ENCODE results near the gene TPM2. TPM values are rescaled to one million over a fixed set of nuclear protein-coding genes. Genes with fewer than 3 reads are reported as not detected.
A peak's percentile ranks its signal among the peaks of the same experiment; 100 is the strongest.

The TPM2 gene
- total RNA-seq, 1 donor from 2014 or later, result 1,070 TPM

- no peak for DNase-seq
- H3K27ac ChIP-seq (replicated peaks), result peak overlapping the region; percentile 72
- TF ChIP-seq, protein P1, sequence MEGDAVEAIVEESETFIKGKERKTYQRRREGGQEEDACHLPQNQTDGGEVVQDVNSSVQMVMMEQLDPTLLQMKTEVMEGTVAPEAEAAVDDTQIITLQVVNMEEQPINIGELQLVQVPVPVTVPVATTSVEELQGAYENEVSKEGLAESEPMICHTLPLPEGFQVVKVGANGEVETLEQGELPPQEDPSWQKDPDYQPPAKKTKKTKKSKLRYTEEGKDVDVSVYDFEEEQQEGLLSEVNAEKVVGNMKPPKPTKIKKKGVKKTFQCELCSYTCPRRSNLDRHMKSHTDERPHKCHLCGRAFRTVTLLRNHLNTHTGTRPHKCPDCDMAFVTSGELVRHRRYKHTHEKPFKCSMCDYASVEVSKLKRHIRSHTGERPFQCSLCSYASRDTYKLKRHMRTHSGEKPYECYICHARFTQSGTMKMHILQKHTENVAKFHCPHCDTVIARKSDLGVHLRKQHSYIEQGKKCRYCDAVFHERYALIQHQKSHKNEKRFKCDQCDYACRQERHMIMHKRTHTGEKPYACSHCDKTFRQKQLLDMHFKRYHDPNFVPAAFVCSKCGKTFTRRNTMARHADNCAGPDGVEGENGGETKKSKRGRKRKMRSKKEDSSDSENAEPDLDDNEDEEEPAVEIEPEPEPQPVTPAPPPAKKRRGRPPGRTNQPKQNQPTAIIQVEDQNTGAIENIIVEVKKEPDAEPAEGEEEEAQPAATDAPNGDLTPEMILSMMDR (IDR thresholded peaks at IDR 0.05; ENCODE audit: borderline replicate concordance), result no peak
- H3K4me3 ChIP-seq, result no peak overlapping the region
- H3K9me3 ChIP-seq (replicated peaks), result no peaks in the 10 kb centered on the region
- H3K27me3 ChIP-seq (ENCODE audit: low read depth), result no peaks in the 10 kb centered on the region
- H3K4me1 ChIP-seq, result peaks cover 47% of the 10 kb centered on the region
- peaks cover 96% of the 10 kb centered on the region for H3K36me3 ChIP-seq
- intact Hi-C loops (cut with micrococcal nuclease), result no loop called here
Measured at GRCh38 chr9:35700031-35700430, 10.3 kb upstream of the TPM2 start.

DNA sequence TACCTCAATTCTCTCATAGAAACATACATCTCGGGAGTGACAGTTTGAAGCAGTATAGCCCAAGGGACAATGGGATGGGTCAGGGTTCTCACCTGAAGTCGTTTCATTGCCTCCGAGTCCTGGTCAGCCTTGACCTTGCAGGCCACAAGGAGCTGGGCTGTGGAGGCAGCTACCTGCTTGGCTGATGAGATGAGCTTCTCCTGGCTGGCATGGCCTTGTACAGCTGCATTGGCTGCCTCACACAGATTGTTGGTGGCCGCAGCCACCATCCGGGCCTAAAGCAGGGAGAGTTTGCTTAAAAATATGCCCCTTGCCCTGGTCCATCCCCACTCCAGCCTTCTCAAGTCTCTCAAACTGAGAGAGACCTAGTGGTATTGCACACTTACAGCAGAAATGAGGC lies 8.5 kb upstream of the TPM2 start:
- intact Hi-C loops (cut with micrococcal nuclease), result no loop called here
- TF ChIP-seq, protein P1 (IDR thresholded peaks at IDR 0.05; ENCODE audit: borderline replicate concordance), result no peak
- Histone ChIP-seq H3K27me3 (ENCODE audit: low read depth) (no peaks in the 10 kb centered on the region), H3K36me3 (peaks cover 78% of the 10 kb centered on the region), H3K27ac (replicated peaks) (no peak overlapping the region), H3K4me1 (peaks cover 35% of the 10 kb centered on the region), H3K4me3 (no peak overlapping the region), H3K9me3 (replicated peaks) (no peaks in the 10 kb centered on the region)
- no peak for DNase-seq

DNA sequence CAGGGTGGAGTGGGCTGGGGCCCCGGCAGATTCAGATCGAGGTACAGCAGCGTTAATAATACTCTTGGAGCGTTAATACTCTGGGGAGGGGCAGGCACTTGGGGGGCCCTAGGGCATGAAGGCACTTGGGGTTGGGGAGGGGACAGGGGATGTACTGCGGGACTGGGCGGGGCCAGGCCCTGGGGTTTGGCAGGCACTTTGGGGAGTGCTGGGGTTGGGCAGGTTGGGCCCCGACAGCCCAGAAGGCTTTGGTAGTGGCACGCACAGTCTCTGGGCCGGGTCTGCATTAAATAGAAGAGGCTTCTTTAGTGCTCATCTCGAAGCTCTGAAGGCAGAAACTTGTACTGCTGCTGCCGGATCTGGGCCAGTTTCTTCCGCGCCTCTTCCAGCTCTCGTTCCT lies 7.8 kb upstream of the TPM2 start:
- Histone ChIP-seq H3K4me3 (no peak overlapping the region), H3K4me1 (peaks cover 35% of the 10 kb centered on the region), H3K36me3 (peaks cover 70% of the 10 kb centered on the region), H3K27me3 (ENCODE audit: low read depth) (no peaks in the 10 kb centered on the region), H3K27ac (replicated peaks) (peak overlapping the region; percentile 54), H3K9me3 (replicated peaks) (no peaks in the 10 kb centered on the region)
- DNase-seq, result no peak
- TF ChIP-seq, protein P1 (IDR thresholded peaks at IDR 0.05; ENCODE audit: borderline replicate concordance), result no peak
- intact Hi-C loops (cut with micrococcal nuclease), result no loop called here

DNA sequence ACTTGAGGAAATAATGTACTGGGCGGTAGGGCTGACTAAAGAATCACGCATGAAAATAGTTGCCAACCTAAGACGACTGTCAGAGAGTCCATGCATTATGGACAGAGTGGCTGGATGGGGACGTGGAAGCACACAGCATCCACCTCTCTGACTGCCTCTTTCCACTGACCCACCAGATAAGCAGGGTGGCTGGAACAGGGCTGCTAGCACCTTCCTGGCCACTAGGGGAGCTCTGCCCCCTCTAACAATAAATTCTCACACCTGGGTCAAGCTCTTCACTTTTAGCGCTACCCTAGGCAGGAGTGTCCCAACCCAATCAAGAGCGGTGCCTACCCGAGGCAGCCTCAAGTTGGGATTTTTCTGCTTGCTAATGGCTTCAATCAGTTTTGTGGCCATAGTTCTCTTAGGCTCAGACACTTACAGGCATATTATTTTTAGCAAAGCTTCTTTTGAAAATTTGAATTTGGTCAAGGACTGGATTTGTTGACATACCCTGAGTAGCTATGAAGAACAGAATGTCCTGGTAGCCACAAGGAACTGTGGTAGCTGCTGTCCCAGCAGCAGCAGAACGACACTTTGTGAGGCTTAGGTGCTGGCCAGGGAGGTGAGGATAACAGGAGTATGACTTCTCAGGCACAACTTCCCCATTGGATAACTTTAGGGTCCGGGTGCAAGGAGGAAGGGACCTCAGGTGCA lies 6.9 kb upstream of the TPM2 start:
- Histone ChIP-seq H3K36me3 (peaks cover 62% of the 10 kb centered on the region), H3K9me3 (replicated peaks) (no peaks in the 10 kb centered on the region), H3K27me3 (ENCODE audit: low read depth) (no peaks in the 10 kb centered on the region), H3K27ac (replicated peaks) (peak overlapping the region; percentile 54), H3K4me3 (no peak overlapping the region), H3K4me1 (peaks cover 33% of the 10 kb centered on the region)
- intact Hi-C loops (cut with micrococcal nuclease), result no loop called here
- peak; percentile 48 for DNase-seq
- TF ChIP-seq, protein P1 (IDR thresholded peaks at IDR 0.05; ENCODE audit: borderline replicate concordance), result peak; percentile 94

GRCh38 chr9:35695943-35696401 lies 6.2 kb upstream of the TPM2 start:
- Histone ChIP-seq H3K27me3 (ENCODE audit: low read depth) (no peaks in the 10 kb centered on the region), H3K4me3 (no peak overlapping the region), H3K9me3 (replicated peaks) (no peaks in the 10 kb centered on the region), H3K4me1 (peaks cover 33% of the 10 kb centered on the region), H3K36me3 (peaks cover 55% of the 10 kb centered on the region), H3K27ac (replicated peaks) (peak overlapping the region; percentile 54)
- DNase-seq, result no peak
- intact Hi-C loops (cut with micrococcal nuclease), result no loop called here
- TF ChIP-seq, protein P1 (IDR thresholded peaks at IDR 0.05; ENCODE audit: borderline replicate concordance), result no peak

Data from left ventricle myocardium inferior (tissue), 1 donor.